DOHH2 (cell line): ENCODE measurements around the gene HIBADH.

Experiments used
- H3F3A ChIP-seq: fragments of 200-600 bp; sonication (generic), shearing (Covaris generic); 2 replicates; pipeline ENCODE4 v1.6.0; 2016; ENCODE audit warnings: antibody characterized with exemption, mild to moderate bottlenecking; ENCODE audit not compliant: control insufficient read depth, insufficient read depth
- H3K27ac ChIP-seq: fragments of 200-600 bp; sonication (generic); 2 replicates; pipeline ENCODE4 v1.5.1; 2014; ENCODE audit warnings: low read depth, mild to moderate bottlenecking, low read length, moderate library complexity
- H3K27me3 ChIP-seq: fragments of 200-600 bp; sonication (generic); 2 replicates; pipeline ENCODE4 v1.6.1; 2014; ENCODE audit warnings: mild to moderate bottlenecking, low read length, mixed read lengths; ENCODE audit not compliant: control insufficient read depth
- H3K36me3 ChIP-seq: fragments of 200-600 bp; sonication (generic); 2 replicates; pipeline ENCODE4 v1.6.1; 2014; ENCODE audit warnings: mild to moderate bottlenecking, low read length, moderate library complexity, mixed read lengths; ENCODE audit not compliant: control insufficient read depth
- H3K4me1 ChIP-seq: fragments of 200-600 bp; sonication (generic); 2 replicates; pipeline ENCODE4 v1.6.1; 2014; ENCODE audit warnings: mild to moderate bottlenecking, low read length, mixed read lengths; ENCODE audit not compliant: control insufficient read depth
- H3K4me2 ChIP-seq: fragments of 200-600 bp; sonication (generic); 2 replicates; pipeline ENCODE4 v1.6.0; 2014; ENCODE audit warnings: mild to moderate bottlenecking, low read length, moderate library complexity
- H3K4me3 ChIP-seq: fragments of 200-600 bp; sonication (generic); 2 replicates; pipeline ENCODE4 v1.5.1; 2014; ENCODE audit warnings: mild to moderate bottlenecking, low read length, mixed read lengths
- H3K79me2 ChIP-seq: fragments of 200-600 bp; sonication (generic); 2 replicates; pipeline ENCODE4 v1.6.1; 2014; ENCODE audit warnings: mild to moderate bottlenecking, low read length, mixed read lengths; ENCODE audit not compliant: control insufficient read depth
- H3K9me2 ChIP-seq: fragments of 200-600 bp; sonication (generic); replicated peaks from 2 replicates; pipeline ENCODE4 v1.6.1; 2014; ENCODE audit warnings: mild to moderate bottlenecking, low read length, mixed read lengths; ENCODE audit not compliant: control insufficient read depth
- H3K9me3 ChIP-seq: fragments of 200-600 bp; sonication (generic); 2 replicates; pipeline ENCODE4 v1.6.1; 2014; ENCODE audit warnings: antibody characterized with exemption, low read length, mixed read lengths; ENCODE audit not compliant: control insufficient read depth, insufficient read depth
- H4K20me1 ChIP-seq: fragments of 200-600 bp; sonication (generic); 2 replicates; pipeline ENCODE4 v1.6.0; 2014; ENCODE audit warnings: low read depth, mild to moderate bottlenecking, antibody characterized with exemption, low read length, moderate library complexity; ENCODE audit not compliant: control insufficient read depth, insufficient read depth
- CTCF ChIP-seq: fragments of 200-600 bp; sonication (generic); IDR thresholded peaks from one replicate; pipeline ENCODE4 v1.5.1; 2014; ENCODE audit warnings: antibody characterized with exemption, mild to moderate bottlenecking, low read depth, low read length; ENCODE audit not compliant: poor library complexity, severe bottlenecking
- EZH2phosphoT487 ChIP-seq: fragments of 200-600 bp; sonication (generic); IDR thresholded peaks from 2 replicates; pipeline ENCODE4 v1.6.1; 2017; ENCODE audit warnings: borderline replicate concordance, mild to moderate bottlenecking, antibody characterized with exemption, low read length, moderate library complexity, mixed read lengths

HIBADH gene

DNA sequence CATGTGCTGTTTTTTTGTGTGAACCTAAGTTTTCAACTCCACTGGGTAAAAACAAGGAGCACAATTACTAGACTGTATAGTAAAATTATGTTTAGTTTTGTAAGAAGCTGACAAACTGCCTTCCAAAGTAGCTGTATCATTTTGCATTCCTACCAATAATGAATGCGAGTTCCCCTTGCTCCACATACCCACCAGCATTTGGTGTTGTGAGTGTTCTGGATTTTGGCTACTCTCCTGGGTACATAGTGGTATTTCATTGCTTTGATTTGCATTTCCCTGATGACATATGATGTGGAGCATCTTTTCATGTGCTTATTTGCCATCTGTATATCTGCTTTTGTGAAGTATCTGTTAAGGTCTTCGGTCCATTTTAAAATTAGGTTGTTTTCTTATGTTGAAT, 178.2 kb downstream of the HIBADH start:
- TF ChIP-seq EZH2phosphoT487 (no peak), CTCF (no peak)
- Histone ChIP-seq H3K4me3 (no peak overlapping the region), H3K36me3 (no peaks in the 10 kb centered on the region), H3K4me2 (no peak overlapping the region), H3F3A (no peaks in the 10 kb centered on the region), H3K79me2 (no peaks in the 10 kb centered on the region), H3K9me2 (no peaks in the 10 kb centered on the region), H3K9me3 (no peaks in the 10 kb centered on the region), H3K27ac (no peak overlapping the region), H3K27me3 (peaks cover 14% of the 10 kb centered on the region), H4K20me1 (no peaks in the 10 kb centered on the region), H3K4me1 (no peaks in the 10 kb centered on the region)

GRCh38 chr7:27482219-27482618, 180.5 kb downstream of the HIBADH start:
- TF ChIP-seq CTCF, result no peak
- TF ChIP-seq EZH2phosphoT487, result no peak
- no peaks in the 10 kb centered on the region for H3K9me3 ChIP-seq
- no peak overlapping the region for H3K4me2 ChIP-seq
- peaks cover 10% of the 10 kb centered on the region for H3K27me3 ChIP-seq
- H3K79me2 ChIP-seq, result no peaks in the 10 kb centered on the region
- no peaks in the 10 kb centered on the region for H3K4me1 ChIP-seq
- no peak overlapping the region for H3K27ac ChIP-seq
- H4K20me1 ChIP-seq, result no peaks in the 10 kb centered on the region
- no peak overlapping the region for H3K4me3 ChIP-seq
- no peaks in the 10 kb centered on the region for H3F3A ChIP-seq
- H3K36me3 ChIP-seq, result no peaks in the 10 kb centered on the region
- no peaks in the 10 kb centered on the region for H3K9me2 ChIP-seq

DNA sequence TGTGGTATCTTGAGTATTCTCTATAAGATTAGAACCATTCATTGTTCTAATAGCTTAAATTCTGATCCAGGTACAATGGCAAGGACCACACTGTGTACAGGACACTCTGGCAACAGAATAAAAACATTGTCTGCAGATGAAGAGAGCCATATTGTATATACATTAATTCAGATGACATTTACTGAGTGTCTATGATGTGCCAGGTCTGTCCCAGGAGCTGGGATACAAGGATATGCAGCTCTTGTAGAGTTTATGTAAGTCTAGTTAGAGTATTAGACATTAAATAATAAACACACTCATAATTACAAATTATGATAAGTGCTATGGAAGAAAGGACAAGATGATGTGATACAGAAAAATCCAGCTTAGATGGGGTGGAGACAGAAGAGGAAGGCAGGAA, 184.1 kb downstream of the HIBADH start:
- H3F3A ChIP-seq, result no peaks in the 10 kb centered on the region
- H3K27me3 ChIP-seq, result peaks cover 10% of the 10 kb centered on the region
- H3K36me3 ChIP-seq, result no peaks in the 10 kb centered on the region
- no peak overlapping the region for H3K4me3 ChIP-seq
- no peaks in the 10 kb centered on the region for H3K9me3 ChIP-seq
- H4K20me1 ChIP-seq, result no peaks in the 10 kb centered on the region
- H3K79me2 ChIP-seq, result no peaks in the 10 kb centered on the region
- H3K27ac ChIP-seq, result no peak overlapping the region
- H3K4me2 ChIP-seq, result no peak overlapping the region
- TF ChIP-seq CTCF (no peak), EZH2phosphoT487 (no peak)
- no peaks in the 10 kb centered on the region for H3K4me1 ChIP-seq
- no peaks in the 10 kb centered on the region for H3K9me2 ChIP-seq

DNA sequence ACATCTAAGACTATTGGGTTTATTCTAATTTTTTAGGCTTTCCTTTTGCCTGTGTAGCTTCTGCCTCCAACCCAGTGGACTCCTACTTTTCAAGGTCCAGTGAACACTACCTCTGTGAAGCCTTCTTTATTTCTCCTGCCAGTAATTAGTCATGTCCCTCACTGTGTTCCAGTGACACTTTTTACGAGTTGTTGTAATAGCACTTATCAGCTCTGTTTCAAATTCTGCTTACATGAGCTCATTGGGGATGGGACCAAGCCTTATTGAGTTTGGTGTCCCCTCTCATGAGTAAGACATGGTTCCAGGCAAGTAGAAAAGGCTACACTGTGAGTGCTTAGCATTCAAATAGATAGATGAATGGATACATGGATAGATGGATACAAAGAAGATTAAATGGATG, 184.6 kb downstream of the HIBADH start:
- no peak overlapping the region for H3K4me2 ChIP-seq
- peaks cover 10% of the 10 kb centered on the region for H3K27me3 ChIP-seq
- H3K27ac ChIP-seq, result no peak overlapping the region
- H3K9me2 ChIP-seq, result no peaks in the 10 kb centered on the region
- H3F3A ChIP-seq, result no peaks in the 10 kb centered on the region
- TF ChIP-seq EZH2phosphoT487 (no peak), CTCF (no peak)
- H3K9me3 ChIP-seq, result no peaks in the 10 kb centered on the region
- no peaks in the 10 kb centered on the region for H3K36me3 ChIP-seq
- H4K20me1 ChIP-seq, result no peaks in the 10 kb centered on the region
- H3K4me1 ChIP-seq, result no peaks in the 10 kb centered on the region
- no peaks in the 10 kb centered on the region for H3K79me2 ChIP-seq
- no peak overlapping the region for H3K4me3 ChIP-seq
